KMS-11 (cell line): ENCODE measurements around the gene IL19.

Experiments used
- H2AFZ ChIP-seq: fragments of 200-600 bp; sonication (generic); 2 replicates; pipeline ENCODE4 v1.6.1; 2016; ENCODE audit warnings: antibody characterized with exemption, mixed run types, low read depth
- H3K27ac ChIP-seq: fragments of 200-600 bp; sonication (generic); 2 replicates; pipeline ENCODE4 v1.6.1; 2016; ENCODE audit warnings: mild to moderate bottlenecking, mixed run types
- H3K27me3 ChIP-seq: fragments of 200-600 bp; sonication (generic); 2 replicates; pipeline ENCODE4 v1.6.1; 2017; ENCODE audit warnings: mild to moderate bottlenecking, low read depth, mixed run types, moderate library complexity; ENCODE audit not compliant: insufficient read depth
- H3K36me3 ChIP-seq: fragments of 200-600 bp; sonication (generic); 2 replicates; pipeline ENCODE4 v1.6.1; 2017; ENCODE audit warnings: mild to moderate bottlenecking, mixed run types; ENCODE audit not compliant: insufficient read depth
- H3K4me1 ChIP-seq: fragments of 200-600 bp; sonication (generic); 2 replicates; pipeline ENCODE4 v1.6.1; 2016; ENCODE audit warnings: mild to moderate bottlenecking, low read depth, mixed run types; ENCODE audit not compliant: poor library complexity, severe bottlenecking
- H3K4me2 ChIP-seq: fragments of 200-600 bp; sonication (generic); 2 replicates; pipeline ENCODE4 v1.7.0; 2016; ENCODE audit warnings: mild to moderate bottlenecking, mixed run types
- H3K4me3 ChIP-seq: fragments of 200-600 bp; sonication (generic); IDR thresholded peaks from 2 replicates; pipeline ENCODE4 v1.6.1; 2017; ENCODE audit warnings: low read depth, low read length, mixed read lengths; ENCODE audit not compliant: insufficient read depth
- H3K79me2 ChIP-seq: fragments of 200-600 bp; sonication (generic); 2 replicates; pipeline ENCODE4 v1.6.1; 2016; ENCODE audit warnings: low read depth, mixed run types; ENCODE audit not compliant: insufficient read depth
- H3K9ac ChIP-seq: fragments of 200-600 bp; sonication (generic); 2 replicates; pipeline ENCODE4 v1.6.1; 2016; ENCODE audit warnings: mild to moderate bottlenecking, mixed run types
- H4K20me1 ChIP-seq: fragments of 200-600 bp; sonication (generic); 2 replicates; pipeline ENCODE4 v1.6.1; 2016; ENCODE audit warnings: mild to moderate bottlenecking, mixed run types; ENCODE audit not compliant: insufficient read depth
- CTCF ChIP-seq: fragments of 200-600 bp; sonication (generic); conservative IDR thresholded peaks from 2 replicates; pipeline ENCODE4 v1.6.1; 2017; ENCODE audit warnings: low read depth, mild to moderate bottlenecking, antibody characterized with exemption, low read length, moderate library complexity, mixed read lengths

The IL19 gene

GRCh38 chr1:206734499-206735142 is 36.0 kb upstream of the IL19 start:
- Histone ChIP-seq H3K4me2 (peak overlapping the region; percentile 1; the same call in 1 of the 2 replicates), H3K4me3 (no peak overlapping the region), H4K20me1 (no peaks in the 10 kb centered on the region), H3K27me3 (no peaks in the 10 kb centered on the region), H3K79me2 (no peaks in the 10 kb centered on the region), H3K36me3 (no peaks in the 10 kb centered on the region), H3K27ac (no peak overlapping the region), H3K4me1 (peaks cover 55% of the 10 kb centered on the region), H3K9ac (no peak overlapping the region), H2AFZ (no peak overlapping the region)
- TF ChIP-seq CTCF = peak; percentile 98

- no peak overlapping the region for H3K4me3 ChIP-seq
- TF ChIP-seq CTCF = no peak
- H2AFZ ChIP-seq = no peak overlapping the region
- H4K20me1 ChIP-seq = no peaks in the 10 kb centered on the region
- H3K36me3 ChIP-seq = no peaks in the 10 kb centered on the region
- no peak overlapping the region for H3K27ac ChIP-seq
- peak overlapping the region; percentile 1 for H3K4me2 ChIP-seq
- H3K4me1 ChIP-seq = peaks cover 65% of the 10 kb centered on the region
- H3K27me3 ChIP-seq = no peaks in the 10 kb centered on the region
- no peak overlapping the region for H3K9ac ChIP-seq
- H3K79me2 ChIP-seq = no peaks in the 10 kb centered on the region
These were observed 35.0 kb upstream of the IL19 start for GRCh38 chr1:206735553-206736031.

GRCh38 chr1:206736878-206737728 is 33.5 kb upstream of the IL19 start:
- Histone ChIP-seq H3K27me3 (no peaks in the 10 kb centered on the region), H3K79me2 (no peaks in the 10 kb centered on the region), H3K36me3 (no peaks in the 10 kb centered on the region), H3K4me3 (peak overlapping the region; percentile 60), H4K20me1 (no peaks in the 10 kb centered on the region), H2AFZ (peak overlapping the region; percentile 45; the same call in 1 of the 2 replicates), H3K9ac (peak overlapping the region; percentile 40), H3K4me2 (peak overlapping the region; percentile 74), H3K27ac (peak overlapping the region; percentile 76), H3K4me1 (peaks cover 80% of the 10 kb centered on the region)
- TF ChIP-seq CTCF = no peak

GRCh38 chr1:206737729-206738201 is 32.8 kb upstream of the IL19 start:
- Histone ChIP-seq H3K4me2 (peak overlapping the region; percentile 74), H3K27me3 (no peaks in the 10 kb centered on the region), H3K4me1 (peaks cover 80% of the 10 kb centered on the region), H3K27ac (peak overlapping the region; percentile 76), H3K36me3 (no peaks in the 10 kb centered on the region), H3K79me2 (no peaks in the 10 kb centered on the region), H4K20me1 (no peaks in the 10 kb centered on the region), H3K9ac (peak overlapping the region; percentile 40), H3K4me3 (peak overlapping the region; percentile 60), H2AFZ (peak overlapping the region; percentile 45; the same call in 1 of the 2 replicates)
- TF ChIP-seq CTCF = no peak
